HFF-Myc (cell line): Measurements from ENCODE around the gene PDIA6.

Experiments
- DNase-seq: peaks from one replicate; pipeline ENCODE4 v3.0.0-alpha.2; 2011; ENCODE audit warnings: low read depth; ENCODE audit errors: extremely low read depth
- H3K4me3 ChIP-seq: replicated peaks from 2 replicates; pipeline ENCODE4 v1.5.1; 2011; ENCODE audit warnings: low read depth, mild to moderate bottlenecking, control low read depth, low read length
- CTCF ChIP-seq: IDR thresholded peaks from 2 replicates; pipeline ENCODE4 v1.5.1; 2012; ENCODE audit warnings: mild to moderate bottlenecking, low read depth, low read length, control low read depth; ENCODE audit errors: missing control alignments

Gene PDIA6

GRCh38 chr2:10777111-10777841 lies 35.3 kb downstream of the PDIA6 start:
- no peak for DNase-seq
- TF ChIP-seq CTCF = no peak
- no peak overlapping the region for H3K4me3 ChIP-seq

GRCh38 chr2:10776231-10776977 lies 36.2 kb downstream of the PDIA6 start:
- TF ChIP-seq CTCF = no peak
- DNase-seq = no peak
- no peak overlapping the region for H3K4me3 ChIP-seq

- DNase-seq = no peak
- no peak overlapping the region for H3K4me3 ChIP-seq
- TF ChIP-seq CTCF = no peak
Observed at GRCh38 chr2:10775831-10776230, 36.8 kb downstream of the PDIA6 start.

- no peak for DNase-seq
- no peak for TF ChIP-seq CTCF
Observed at GRCh38 chr2:10775021-10775780, 37.4 kb downstream of the PDIA6 start.

GRCh38 chr2:10774394-10774793 lies 38.2 kb downstream of the PDIA6 start:
- no peak overlapping the region for H3K4me3 ChIP-seq
- TF ChIP-seq CTCF = no peak
- no peak for DNase-seq

More at GRCh38 chr2:10775021-10775780, 37.4 kb downstream of the PDIA6 start:
- H3K4me3 ChIP-seq = no peak overlapping the region

GRCh38 chr2:10773821-10774341 lies 38.7 kb downstream of the PDIA6 start:
- H3K4me3 ChIP-seq = no peak overlapping the region
- no peak for TF ChIP-seq CTCF
- DNase-seq = no peak
